Brain microvascular endothelial cell (primary cell): ENCODE results near the gene COL6A2.

Experiments
- DNase-seq: peaks from one replicate; pipeline ENCODE4 v3.0.0-alpha.2; 2020
- H3K27ac ChIP-seq: fragments of 250-450 bp; sonication (Bioruptor Pico); 2 replicates; pipeline ENCODE4 v1.5.1; 2020; ENCODE audit warnings: mild to moderate bottlenecking, moderate library complexity
- H3K27me3 ChIP-seq: fragments of 250-450 bp; sonication (Bioruptor Pico); replicated peaks from 2 replicates; pipeline ENCODE4 v1.5.1; 2020; ENCODE audit warnings: mild to moderate bottlenecking
- H3K36me3 ChIP-seq: fragments of 250-450 bp; sonication (Bioruptor Pico); replicated peaks from 2 replicates; pipeline ENCODE4 v1.5.1; 2020; ENCODE audit warnings: mild to moderate bottlenecking
- H3K4me3 ChIP-seq: 2 replicates; pipeline ENCODE4 v1.5.1; 2011; ENCODE audit warnings: low read depth, mild to moderate bottlenecking, control low read depth, low read length, moderate library complexity
- CTCF ChIP-seq: IDR thresholded peaks from 2 replicates; pipeline ENCODE4 v1.5.1; 2011; ENCODE audit warnings: low read depth, mild to moderate bottlenecking, moderate library complexity, low read length, control low read depth, inconsistent platforms; ENCODE audit errors: missing control alignments
- in situ Hi-C: cut with HindIII; loops from 2 replicates; pipeline ENCODE4 v1.10.0; 2017; ENCODE audit warnings: low sequenced_read_pairs, low pct_ligation_motif_present

The COL6A2 gene

GRCh38 chr21:46116776-46117585, 19.1 kb downstream of the COL6A2 start:
- Histone ChIP-seq H3K27ac (no peak overlapping the region), H3K27me3 (no peaks in the 10 kb centered on the region), H3K4me3 (no peak overlapping the region), H3K36me3 (peaks cover 98% of the 10 kb centered on the region)
- TF ChIP-seq CTCF: no peak
- DNase-seq: no peak
- in situ Hi-C loops: no loop called here

GRCh38 chr21:46117586-46118315, 19.8 kb downstream of the COL6A2 start:
- TF ChIP-seq CTCF: no peak
- H3K36me3 ChIP-seq: peaks cover 98% of the 10 kb centered on the region
- in situ Hi-C loops: no loop called here

GRCh38 chr21:46118316-46119143, 20.6 kb downstream of the COL6A2 start:
- no peak for TF ChIP-seq CTCF
- Histone ChIP-seq H3K27ac (no peak overlapping the region), H3K4me3 (no peak overlapping the region), H3K27me3 (no peaks in the 10 kb centered on the region), H3K36me3 (peaks cover 94% of the 10 kb centered on the region)
- no peak for DNase-seq
- in situ Hi-C loops: no loop called here

More at GRCh38 chr21:46117586-46118315, 19.8 kb downstream of the COL6A2 start:
- Histone ChIP-seq H3K27me3 (no peaks in the 10 kb centered on the region), H3K27ac (no peak overlapping the region), H3K4me3 (no peak overlapping the region)
- no peak for DNase-seq

GRCh38 chr21:46119144-46119636, 21.3 kb downstream of the COL6A2 start:
- DNase-seq: no peak
- no peaks in the 10 kb centered on the region for H3K27me3 ChIP-seq
- in situ Hi-C loops: no loop called here
- H3K36me3 ChIP-seq: peaks cover 91% of the 10 kb centered on the region
- TF ChIP-seq CTCF: no peak
- H3K4me3 ChIP-seq: no peak overlapping the region
- H3K27ac ChIP-seq: no peak overlapping the region

GRCh38 chr21:46119637-46120271, 21.8 kb downstream of the COL6A2 start:
- H3K36me3 ChIP-seq: peaks cover 91% of the 10 kb centered on the region
- H3K27ac ChIP-seq: no peak overlapping the region
- TF ChIP-seq CTCF: no peak
- no peaks in the 10 kb centered on the region for H3K27me3 ChIP-seq
- no peak overlapping the region for H3K4me3 ChIP-seq
- no peak for DNase-seq
- in situ Hi-C loops: no loop called here
